Endothelial cell of umbilical vein (primary cell): Measurements from ENCODE around the gene FAM120A. TPM values are rescaled to one million over a fixed set of nuclear protein-coding genes. Genes with fewer than 3 reads are reported as not detected.

Experiments
- BruUV-seq: library from RNA; stranded (reverse); fragments of 400-500 nt; replicated peaks from 2 replicates; lab custom pipeline; 2021; lab: Mats Ljungman, UMichigan
- CTCF ChIA-PET: fragments of 300-600, 350-600 bp; sonication (Branson Sonifier 250); formaldehyde crosslinking; loops from one replicate; lab custom pipeline; 2021; ENCODE audit warnings: antibody characterized with exemption, inconsistent platforms; lab: Charles Lee
- POLR2A ChIA-PET: fragments of 300-600, 350-600 bp; sonication (Branson Sonifier 250); formaldehyde crosslinking; loops from one replicate; lab custom pipeline; 2021; ENCODE audit warnings: antibody characterized with exemption, inconsistent platforms; lab: Charles Lee
- DNase-seq: peaks from one replicate; pipeline ENCODE4 v3.0.0-alpha.2; 2011; ENCODE audit warnings: low read depth, low spot score
- FAIRE-seq: peaks from 2 replicates; lab custom pipeline; 2011; peaks lifted over from hg19 to GRCh38; lab: Jason Lieb, UNC
- H2AFZ ChIP-seq: 2 replicates; pipeline ENCODE4 v1.6.0; 2012; ENCODE audit warnings: low read depth, low read length, control low read depth, inconsistent platforms
- H3K27ac ChIP-seq: 2 replicates; pipeline ENCODE4 v1.5.1; 2011; ENCODE audit warnings: low read depth, mild to moderate bottlenecking, control low read depth, low read length, moderate library complexity; ENCODE audit not compliant: insufficient read depth
- H3K27me3 ChIP-seq, 2 experiments: 2 replicates each; pipeline versions ENCODE4 v1.6.0 to v1.6.1; 2011; ENCODE audit warnings: low read length in 2 of 2, mixed read lengths in 1 of 2; ENCODE audit not compliant: control insufficient read depth in 2 of 2, insufficient read depth in 2 of 2
- H3K36me3 ChIP-seq, 2 experiments: 2 replicates in 1 of 2; 3 replicates in 1 of 2; pipeline ENCODE4 v1.5.1; 2011; ENCODE audit warnings: low read length in 2 of 2, mild to moderate bottlenecking in 1 of 2, moderate library complexity in 1 of 2; ENCODE audit not compliant: control insufficient read depth in 2 of 2, insufficient read depth in 2 of 2; ENCODE audit errors: extremely low read depth in 1 of 2
- H3K4me1 ChIP-seq: 3 replicates; pipeline ENCODE4 v1.5.1; 2011; ENCODE audit warnings: mild to moderate bottlenecking, low read length; ENCODE audit not compliant: control insufficient read depth, insufficient read depth; ENCODE audit errors: extremely low read depth
- H3K4me2 ChIP-seq: 2 replicates; pipeline ENCODE4 v1.6.1; 2011; ENCODE audit warnings: low read length, control low read depth, mixed read lengths; ENCODE audit not compliant: insufficient read depth
- H3K4me3 ChIP-seq, 3 experiments: fragments of 200-600 bp in 1 of 3; sonication (generic), shearing (Covaris generic) in 1 of 3; replicated peaks in 1 of 3; 2 replicates each; pipeline ENCODE4 v1.5.1; 2011 to 2016; ENCODE audit warnings: control low read depth in 3 of 3, low read length in 3 of 3, mild to moderate bottlenecking in 2 of 3, inconsistent platforms in 1 of 3, low read depth in 1 of 3, moderate library complexity in 1 of 3; ENCODE audit not compliant: insufficient read depth in 1 of 3
- H3K79me2 ChIP-seq: 2 replicates; pipeline ENCODE4 v1.6.0; 2012; ENCODE audit warnings: low read length, inconsistent platforms; ENCODE audit not compliant: control insufficient read depth, insufficient read depth
- H3K9ac ChIP-seq: replicated peaks from 2 replicates; pipeline ENCODE3; 2011; ENCODE audit warnings: low read length, control low read depth; ENCODE audit not compliant: insufficient read depth; ENCODE audit errors: extremely low read depth
- H3K9me1 ChIP-seq: replicated peaks from 3 replicates; pipeline ENCODE4 v1.6.0; 2011; ENCODE audit warnings: mild to moderate bottlenecking, low read length; ENCODE audit not compliant: control insufficient read depth, insufficient read depth; ENCODE audit errors: extremely low read depth
- H3K9me3 ChIP-seq: replicated peaks from 2 replicates; pipeline ENCODE4 v1.5.1; 2012; ENCODE audit warnings: low read length, inconsistent platforms; ENCODE audit not compliant: control insufficient read depth, insufficient read depth
- H4K20me1 ChIP-seq: replicated peaks from 2 replicates; pipeline ENCODE3; 2011; ENCODE audit warnings: mild to moderate bottlenecking, low read length; ENCODE audit not compliant: control insufficient read depth, insufficient read depth; ENCODE audit errors: extremely low read depth
- CTCF ChIP-seq, 2 donors: IDR thresholded peaks; 1 replicate in 1 of 2; 2 replicates in 1 of 2; pipeline ENCODE4 v1.5.1; 2011; ENCODE audit warnings: low read length in 2 of 2, mild to moderate bottlenecking in 2 of 2, moderate library complexity in 2 of 2, control low read depth in 1 of 2, inconsistent platforms in 1 of 2, low read depth in 1 of 2; ENCODE audit not compliant: insufficient read depth in 1 of 2; ENCODE audit errors: extremely low read depth in 1 of 2
- EZH2 ChIP-seq: IDR thresholded peaks from 2 replicates; pipeline ENCODE4 v1.6.1; 2012; ENCODE audit warnings: borderline replicate concordance, low read depth, mild to moderate bottlenecking, moderate library complexity, low read length, inconsistent platforms; ENCODE audit not compliant: severe bottlenecking
- FOS ChIP-seq: IDR thresholded peaks from 2 replicates; pipeline ENCODE4 v1.6.1; 2011; ENCODE audit warnings: mild to moderate bottlenecking, low read length, moderate library complexity, borderline replicate concordance; ENCODE audit not compliant: insufficient read depth
- GATA2 ChIP-seq: IDR thresholded peaks from 2 replicates; pipeline ENCODE4 v1.7.0; 2011; ENCODE audit warnings: low read depth, mild to moderate bottlenecking, moderate library complexity, mixed read lengths, low read length; ENCODE audit not compliant: insufficient read length, insufficient read depth
- JUN ChIP-seq: IDR thresholded peaks from 2 replicates; pipeline ENCODE4 v1.6.1; 2011; ENCODE audit warnings: borderline replicate concordance, low read depth; ENCODE audit not compliant: insufficient read length, insufficient read depth
- MYC ChIP-seq: IDR thresholded peaks from one replicate; pipeline ENCODE4 v1.6.1; 2011; ENCODE audit warnings: mild to moderate bottlenecking, low read depth, low read length
- POLR2A ChIP-seq: IDR thresholded peaks from 2 replicates; pipeline ENCODE4 v1.6.1; 2012; ENCODE audit warnings: low read depth, mild to moderate bottlenecking, control low read depth, low read length
- POLR2AphosphoS5 ChIP-seq: IDR thresholded peaks from 2 replicates; pipeline ENCODE4 v1.6.1; 2012; ENCODE audit warnings: low read depth, mild to moderate bottlenecking, control low read depth, low read length, moderate library complexity; ENCODE audit not compliant: insufficient read depth
- dilution Hi-C: fragments of 300-500 bp; cut with MboI; formaldehyde crosslinking; loops from one replicate; pipeline ENCODE4 v1.15.0; 2019; ENCODE audit warnings: low sequenced_read_pairs; ENCODE audit not compliant: extremely low pct_ligation_motif_present
- intact Hi-C: fragments of 100-400 bp; cut with micrococcal nuclease; formaldehyde crosslinking; loops from one replicate; pipeline ENCODE4 v1.10.0; 2022
- polyA plus RNA-seq, 4 experiments: library from polyadenylated mRNA; depleted of rRNA in 3 of 4; stranded (reverse) in 3 of 4; unstranded in 1 of 4; fragments of >200 nt; gene quantifications; 2 replicates each; pipeline versions ENCODE4 v1.2.1 to v1.2.3, GENCODE V29; 2011 to 2012; ENCODE audit warnings: missing spikeins in 1 of 4
- total RNA-seq: library from RNA; stranded (reverse); gene quantifications from 2 replicates; pipeline ENCODE4 v1.2.3, GENCODE V29; 2021
- TF ChIP-seq, protein P1 (sequence below): IDR thresholded peaks from 2 replicates; pipeline ENCODE4 v1.6.1; 2011; ENCODE audit not compliant: insufficient read depth, insufficient read length

FAM120A gene
- total and polyA plus RNA-seq, 2 donors (not counting 3 experiments of a cell fraction or from before 2014, with no cell fraction given) = 66.8 to 126 TPM

GRCh38 chr9:93517331-93517730 lies 65.8 kb downstream of the FAM120A start:
- Histone ChIP-seq H3K36me3 (peaks cover 0 to 4% of the 10 kb centered on the region in 2 experiments), H3K27me3 (no peaks in the 10 kb centered on the region), H3K9me3 (no peaks in the 10 kb centered on the region), H3K79me2 (peaks cover 66% of the 10 kb centered on the region), H3K4me3 (no peak overlapping the region), H3K4me2 (no peak overlapping the region), H2AFZ (no peak overlapping the region), H3K9me1 (no peaks in the 10 kb centered on the region), H3K9ac (no peak overlapping the region), H4K20me1 (no peaks in the 10 kb centered on the region), H3K4me1 (no peaks in the 10 kb centered on the region), H3K27ac (no peak overlapping the region)
- no peak for FAIRE-seq
- BruUV-seq = no TSS peak
- no peak for DNase-seq
- ChIA-PET POLR2A (no interaction called here), CTCF (no interaction called here)
- no peak for TF ChIP-seq FOS
- TF ChIP-seq MYC = no peak
- TF ChIP-seq CTCF (IDR thresholded peaks at IDR 0.05; ENCODE audit: extremely low read depth in 1 of 2, insufficient read depth in 1 of 2, low read depth in 1 of 2, low read length in 2 of 2) = no peak
- no peak for TF ChIP-seq POLR2AphosphoS5
- no peak for TF ChIP-seq POLR2A
- no peak for TF ChIP-seq GATA2
- no peak for TF ChIP-seq EZH2
- TF ChIP-seq, protein P1, sequence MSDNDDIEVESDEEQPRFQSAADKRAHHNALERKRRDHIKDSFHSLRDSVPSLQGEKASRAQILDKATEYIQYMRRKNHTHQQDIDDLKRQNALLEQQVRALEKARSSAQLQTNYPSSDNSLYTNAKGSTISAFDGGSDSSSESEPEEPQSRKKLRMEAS = no peak
- no peak for TF ChIP-seq JUN
- dilution Hi-C loops (no loop called here), intact Hi-C loops (no loop called here)
